WTC11 (cell line): ENCODE results near the gene UGT1A4.

Source experiments
- CREB1 ChIP-seq: sonication (generic); formaldehyde crosslinking; IDR thresholded peaks from 2 replicates; pipeline ENCODE4 v1.8.0; 2023; ENCODE audit warnings: mild to moderate bottlenecking, missing genetic modification reagents
- IRF2 ChIP-seq: sonication (generic); formaldehyde crosslinking; IDR thresholded peaks from 2 replicates; pipeline ENCODE4 v1.8.0; 2022; ENCODE audit warnings: low read depth, missing genetic modification reagents, borderline replicate concordance
- MYBL2 ChIP-seq: sonication (generic); formaldehyde crosslinking; IDR thresholded peaks from 2 replicates; pipeline ENCODE4 v1.8.1; 2023; ENCODE audit warnings: mild to moderate bottlenecking, moderate library complexity, missing genetic modification reagents
- SMAD4 ChIP-seq: sonication (generic); formaldehyde crosslinking; IDR thresholded peaks from 2 replicates; pipeline ENCODE4 v1.8.0; 2022; ENCODE audit warnings: mild to moderate bottlenecking, missing genetic modification reagents
- TP53 ChIP-seq: sonication (generic); formaldehyde crosslinking; IDR thresholded peaks from 2 replicates; pipeline ENCODE4 v1.8.1; 2023; ENCODE audit warnings: mild to moderate bottlenecking, missing genetic modification reagents
- ZNF425 ChIP-seq: fragments of 250-450 bp; sonication (Bioruptor Pico); conservative IDR thresholded peaks from 2 replicates; pipeline ENCODE4 v1.9.0; 2021; ENCODE audit warnings: mild to moderate bottlenecking
- TF ChIP-seq, protein P1 (sequence below): sonication (generic); formaldehyde crosslinking; IDR thresholded peaks from 2 replicates; pipeline ENCODE4 v1.8.0; 2023; ENCODE audit warnings: mild to moderate bottlenecking, missing genetic modification reagents
- TF ChIP-seq, protein P2 (sequence below): fragments of 250-450 bp; sonication (Bioruptor Pico); IDR thresholded peaks from 2 replicates; pipeline ENCODE4 v1.9.0; 2021; ENCODE audit warnings: moderate library complexity, mild to moderate bottlenecking, inconsistent platforms, borderline replicate concordance
- TF ChIP-seq, protein P3 (sequence below): fragments of 200-600 bp; IDR thresholded peaks from 2 replicates; pipeline ENCODE4 v1.8.0; 2022; ENCODE audit warnings: antibody characterized with exemption
- TF ChIP-seq, protein P4 (sequence below): sonication (generic); formaldehyde crosslinking; IDR thresholded peaks from 2 replicates; pipeline ENCODE4 v1.8.1; 2023; ENCODE audit warnings: mild to moderate bottlenecking, missing genetic modification reagents, borderline replicate concordance
- TF ChIP-seq, protein P5 (sequence below): sonication (generic); formaldehyde crosslinking; IDR thresholded peaks from 2 replicates; pipeline ENCODE4 v1.8.0; 2022; ENCODE audit warnings: mild to moderate bottlenecking, missing genetic modification reagents

DNA sequence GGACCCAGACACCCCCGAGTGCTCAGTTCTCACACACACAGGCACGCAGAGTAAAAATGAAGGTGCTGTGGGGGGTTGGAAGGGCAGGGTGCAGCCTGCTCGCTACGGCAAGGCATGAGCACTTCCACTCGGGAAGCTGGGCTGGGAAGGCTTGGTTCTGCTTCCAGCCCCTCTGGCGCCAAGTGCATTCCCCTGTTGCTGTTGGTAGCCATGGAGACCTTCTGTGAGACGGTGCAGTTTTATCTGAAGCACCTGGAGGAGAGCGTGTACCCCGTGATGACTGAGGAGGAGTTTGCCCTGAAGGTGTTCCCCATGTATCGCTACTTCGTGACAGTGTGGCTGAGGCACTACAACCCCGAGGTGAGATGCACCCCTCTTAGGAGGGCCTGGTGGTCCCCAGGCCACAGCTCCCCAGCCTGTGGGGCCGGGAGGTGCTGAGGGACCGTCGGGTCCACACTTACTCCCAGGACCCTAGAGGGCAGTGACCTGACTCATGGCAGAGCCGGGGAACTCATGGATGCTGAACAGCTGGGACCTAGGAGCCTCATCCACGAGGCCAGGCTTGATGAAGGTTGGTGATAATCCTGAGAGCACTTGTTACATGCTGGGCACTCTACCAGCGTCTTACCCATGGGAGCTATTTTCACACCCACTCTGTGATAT is 75.1 kb downstream of the UGT1A4 start:
- TF ChIP-seq, protein P1, sequence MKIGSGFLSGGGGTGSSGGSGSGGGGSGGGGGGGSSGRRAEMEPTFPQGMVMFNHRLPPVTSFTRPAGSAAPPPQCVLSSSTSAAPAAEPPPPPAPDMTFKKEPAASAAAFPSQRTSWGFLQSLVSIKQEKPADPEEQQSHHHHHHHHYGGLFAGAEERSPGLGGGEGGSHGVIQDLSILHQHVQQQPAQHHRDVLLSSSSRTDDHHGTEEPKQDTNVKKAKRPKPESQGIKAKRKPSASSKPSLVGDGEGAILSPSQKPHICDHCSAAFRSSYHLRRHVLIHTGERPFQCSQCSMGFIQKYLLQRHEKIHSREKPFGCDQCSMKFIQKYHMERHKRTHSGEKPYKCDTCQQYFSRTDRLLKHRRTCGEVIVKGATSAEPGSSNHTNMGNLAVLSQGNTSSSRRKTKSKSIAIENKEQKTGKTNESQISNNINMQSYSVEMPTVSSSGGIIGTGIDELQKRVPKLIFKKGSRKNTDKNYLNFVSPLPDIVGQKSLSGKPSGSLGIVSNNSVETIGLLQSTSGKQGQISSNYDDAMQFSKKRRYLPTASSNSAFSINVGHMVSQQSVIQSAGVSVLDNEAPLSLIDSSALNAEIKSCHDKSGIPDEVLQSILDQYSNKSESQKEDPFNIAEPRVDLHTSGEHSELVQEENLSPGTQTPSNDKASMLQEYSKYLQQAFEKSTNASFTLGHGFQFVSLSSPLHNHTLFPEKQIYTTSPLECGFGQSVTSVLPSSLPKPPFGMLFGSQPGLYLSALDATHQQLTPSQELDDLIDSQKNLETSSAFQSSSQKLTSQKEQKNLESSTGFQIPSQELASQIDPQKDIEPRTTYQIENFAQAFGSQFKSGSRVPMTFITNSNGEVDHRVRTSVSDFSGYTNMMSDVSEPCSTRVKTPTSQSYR (CRISPR knock-in tag), result no peak
- TF ChIP-seq, protein P2, sequence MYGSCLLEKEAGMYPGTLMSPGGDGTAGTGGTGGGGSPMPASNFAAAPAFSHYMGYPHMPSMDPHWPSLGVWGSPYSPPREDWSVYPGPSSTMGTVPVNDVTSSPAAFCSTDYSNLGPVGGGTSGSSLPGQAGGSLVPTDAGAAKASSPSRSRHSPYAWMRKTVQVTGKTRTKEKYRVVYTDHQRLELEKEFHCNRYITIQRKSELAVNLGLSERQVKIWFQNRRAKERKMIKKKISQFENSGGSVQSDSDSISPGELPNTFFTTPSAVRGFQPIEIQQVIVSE, result no peak
- TF ChIP-seq, protein P3, sequence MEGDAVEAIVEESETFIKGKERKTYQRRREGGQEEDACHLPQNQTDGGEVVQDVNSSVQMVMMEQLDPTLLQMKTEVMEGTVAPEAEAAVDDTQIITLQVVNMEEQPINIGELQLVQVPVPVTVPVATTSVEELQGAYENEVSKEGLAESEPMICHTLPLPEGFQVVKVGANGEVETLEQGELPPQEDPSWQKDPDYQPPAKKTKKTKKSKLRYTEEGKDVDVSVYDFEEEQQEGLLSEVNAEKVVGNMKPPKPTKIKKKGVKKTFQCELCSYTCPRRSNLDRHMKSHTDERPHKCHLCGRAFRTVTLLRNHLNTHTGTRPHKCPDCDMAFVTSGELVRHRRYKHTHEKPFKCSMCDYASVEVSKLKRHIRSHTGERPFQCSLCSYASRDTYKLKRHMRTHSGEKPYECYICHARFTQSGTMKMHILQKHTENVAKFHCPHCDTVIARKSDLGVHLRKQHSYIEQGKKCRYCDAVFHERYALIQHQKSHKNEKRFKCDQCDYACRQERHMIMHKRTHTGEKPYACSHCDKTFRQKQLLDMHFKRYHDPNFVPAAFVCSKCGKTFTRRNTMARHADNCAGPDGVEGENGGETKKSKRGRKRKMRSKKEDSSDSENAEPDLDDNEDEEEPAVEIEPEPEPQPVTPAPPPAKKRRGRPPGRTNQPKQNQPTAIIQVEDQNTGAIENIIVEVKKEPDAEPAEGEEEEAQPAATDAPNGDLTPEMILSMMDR, result no peak
- TF ChIP-seq CREB1 (CRISPR knock-in tag), result no peak
- no peak for TF ChIP-seq SMAD4 (CRISPR knock-in tag)
- no peak for TF ChIP-seq TP53 (CRISPR knock-in tag)
- TF ChIP-seq, protein P4, sequence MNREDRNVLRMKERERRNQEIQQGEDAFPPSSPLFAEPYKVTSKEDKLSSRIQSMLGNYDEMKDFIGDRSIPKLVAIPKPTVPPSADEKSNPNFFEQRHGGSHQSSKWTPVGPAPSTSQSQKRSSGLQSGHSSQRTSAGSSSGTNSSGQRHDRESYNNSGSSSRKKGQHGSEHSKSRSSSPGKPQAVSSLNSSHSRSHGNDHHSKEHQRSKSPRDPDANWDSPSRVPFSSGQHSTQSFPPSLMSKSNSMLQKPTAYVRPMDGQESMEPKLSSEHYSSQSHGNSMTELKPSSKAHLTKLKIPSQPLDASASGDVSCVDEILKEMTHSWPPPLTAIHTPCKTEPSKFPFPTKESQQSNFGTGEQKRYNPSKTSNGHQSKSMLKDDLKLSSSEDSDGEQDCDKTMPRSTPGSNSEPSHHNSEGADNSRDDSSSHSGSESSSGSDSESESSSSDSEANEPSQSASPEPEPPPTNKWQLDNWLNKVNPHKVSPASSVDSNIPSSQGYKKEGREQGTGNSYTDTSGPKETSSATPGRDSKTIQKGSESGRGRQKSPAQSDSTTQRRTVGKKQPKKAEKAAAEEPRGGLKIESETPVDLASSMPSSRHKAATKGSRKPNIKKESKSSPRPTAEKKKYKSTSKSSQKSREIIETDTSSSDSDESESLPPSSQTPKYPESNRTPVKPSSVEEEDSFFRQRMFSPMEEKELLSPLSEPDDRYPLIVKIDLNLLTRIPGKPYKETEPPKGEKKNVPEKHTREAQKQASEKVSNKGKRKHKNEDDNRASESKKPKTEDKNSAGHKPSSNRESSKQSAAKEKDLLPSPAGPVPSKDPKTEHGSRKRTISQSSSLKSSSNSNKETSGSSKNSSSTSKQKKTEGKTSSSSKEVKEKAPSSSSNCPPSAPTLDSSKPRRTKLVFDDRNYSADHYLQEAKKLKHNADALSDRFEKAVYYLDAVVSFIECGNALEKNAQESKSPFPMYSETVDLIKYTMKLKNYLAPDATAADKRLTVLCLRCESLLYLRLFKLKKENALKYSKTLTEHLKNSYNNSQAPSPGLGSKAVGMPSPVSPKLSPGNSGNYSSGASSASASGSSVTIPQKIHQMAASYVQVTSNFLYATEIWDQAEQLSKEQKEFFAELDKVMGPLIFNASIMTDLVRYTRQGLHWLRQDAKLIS, result no peak
- no peak for TF ChIP-seq ZNF425
- no peak for TF ChIP-seq MYBL2 (CRISPR knock-in tag)
- TF ChIP-seq IRF2 (CRISPR knock-in tag), result no peak
- TF ChIP-seq, protein P5, sequence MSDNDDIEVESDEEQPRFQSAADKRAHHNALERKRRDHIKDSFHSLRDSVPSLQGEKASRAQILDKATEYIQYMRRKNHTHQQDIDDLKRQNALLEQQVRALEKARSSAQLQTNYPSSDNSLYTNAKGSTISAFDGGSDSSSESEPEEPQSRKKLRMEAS, result no peak
